HepG2 (cell line): ENCODE measurements around the gene SIAE. TPM values are rescaled to one million over a fixed set of nuclear protein-coding genes. Genes with fewer than 3 reads are reported as not detected.

ENCODE experiments used
- ARID5B ChIP-seq: IDR thresholded peaks from 2 replicates; pipeline ENCODE4 v1.4.0; 2020; ENCODE audit warnings: mild to moderate bottlenecking, missing genetic modification reagents
- EED ChIP-seq: sonication (generic); formaldehyde crosslinking; IDR thresholded peaks from 2 replicates; pipeline ENCODE4 v1.5.0; 2020; ENCODE audit warnings: mild to moderate bottlenecking, missing genetic modification reagents
- EHMT2 ChIP-seq: fragments of 200-600 bp; sonication (generic); IDR thresholded peaks from 2 replicates; pipeline ENCODE4 v1.7.0; 2017; ENCODE audit warnings: antibody characterized with exemption, low read depth, low read length, borderline replicate concordance
- ETV6 ChIP-seq: sonication (generic); formaldehyde crosslinking; conservative IDR thresholded peaks from 2 replicates; pipeline ENCODE4 v1.4.0; 2020; ENCODE audit warnings: missing genetic modification reagents
- IRF2 ChIP-seq: IDR thresholded peaks from 2 replicates; pipeline ENCODE4 v1.6.1; 2018; ENCODE audit warnings: missing genetic modification reagents, missing compliant biosample characterization
- KLF11 ChIP-seq: IDR thresholded peaks from 2 replicates; pipeline ENCODE4 v1.6.1; 2016; ENCODE audit warnings: missing compliant biosample characterization
- MAZ ChIP-seq, 2 experiments: sonication (generic) in 1 of 2; formaldehyde crosslinking in 1 of 2; IDR thresholded peaks; 2 replicates each; pipeline versions ENCODE4 v1.5.0 to v1.6.1; 2012 to 2020; ENCODE audit warnings: low read depth in 2 of 2, mild to moderate bottlenecking in 2 of 2, borderline replicate concordance in 1 of 2, improper control_type of control experiment in 1 of 2, low read length in 1 of 2, missing genetic modification reagents in 1 of 2, moderate library complexity in 1 of 2
- NFKB2 ChIP-seq: sonication (generic); formaldehyde crosslinking; IDR thresholded peaks from 2 replicates; pipeline ENCODE4 v1.4.0; 2020; ENCODE audit warnings: missing genetic modification reagents, borderline replicate concordance
- PHF20 ChIP-seq: sonication (generic); formaldehyde crosslinking; IDR thresholded peaks from 2 replicates; pipeline ENCODE4 v1.5.0; 2020; ENCODE audit warnings: mild to moderate bottlenecking, missing genetic modification reagents
- POLR2A ChIP-seq, 2 experiments: IDR thresholded peaks; 2 replicates each; pipeline ENCODE4 v1.6.1; 2011; ENCODE audit warnings: low read depth in 2 of 2, low read length in 2 of 2, mild to moderate bottlenecking in 1 of 2, moderate library complexity in 1 of 2; ENCODE audit not compliant: insufficient read depth in 1 of 2
- RBM39 ChIP-seq: fragments of 200-400 bp; formaldehyde crosslinking; IDR thresholded peaks from one replicate; pipeline ENCODE4 v1.6.1; 2018; ENCODE audit warnings: antibody characterized with exemption, mild to moderate bottlenecking, low read depth, low read length; ENCODE audit not compliant: poor library complexity, severe bottlenecking
- SAP130 ChIP-seq: IDR thresholded peaks from 2 replicates; pipeline ENCODE4 v1.6.1; 2016; ENCODE audit warnings: low read depth
- SNAPC2 ChIP-seq: sonication (generic); formaldehyde crosslinking; IDR thresholded peaks from 2 replicates; pipeline ENCODE4 v1.8.1; 2022; ENCODE audit warnings: mild to moderate bottlenecking, missing genetic modification reagents
- SP4 ChIP-seq: sonication (generic); formaldehyde crosslinking; IDR thresholded peaks from 2 replicates; pipeline ENCODE4 v1.8.1; 2023; ENCODE audit warnings: mild to moderate bottlenecking, missing genetic modification reagents
- SP5 ChIP-seq: IDR thresholded peaks from 2 replicates; pipeline ENCODE4 v1.6.1; 2016; ENCODE audit warnings: low read depth, borderline replicate concordance
- TFDP1 ChIP-seq: IDR thresholded peaks from 2 replicates; pipeline ENCODE4 v1.6.1; 2016; ENCODE audit warnings: missing compliant biosample characterization, missing genetic modification reagents, borderline replicate concordance
- YEATS4 ChIP-seq: sonication (generic); formaldehyde crosslinking; IDR thresholded peaks from 2 replicates; pipeline ENCODE4 v1.4.0; 2020; ENCODE audit warnings: missing genetic modification reagents, borderline replicate concordance
- ZFP62 ChIP-seq: sonication (generic); formaldehyde crosslinking; IDR thresholded peaks from 2 replicates; pipeline ENCODE4 v1.4.0; 2020; ENCODE audit warnings: missing genetic modification reagents
- ZFYVE20 ChIP-seq: sonication (generic); formaldehyde crosslinking; IDR thresholded peaks from 2 replicates; pipeline ENCODE4 v1.8.0; 2023; ENCODE audit warnings: low read depth, mild to moderate bottlenecking, moderate library complexity, missing genetic modification reagents, borderline replicate concordance
- ZMYM4 ChIP-seq: sonication (generic); formaldehyde crosslinking; IDR thresholded peaks from 2 replicates; pipeline ENCODE4 v1.8.1; 2023; ENCODE audit warnings: mild to moderate bottlenecking, missing genetic modification reagents
- ZNF136 ChIP-seq: sonication (generic); formaldehyde crosslinking; IDR thresholded peaks from 2 replicates; pipeline ENCODE4 v1.8.1; 2022; ENCODE audit warnings: low read depth, mild to moderate bottlenecking, moderate library complexity, missing genetic modification reagents
- ZNF225 ChIP-seq: sonication (generic); formaldehyde crosslinking; IDR thresholded peaks from 2 replicates; pipeline ENCODE4 v1.4.0; 2020; ENCODE audit warnings: mild to moderate bottlenecking, missing genetic modification reagents
- ZNF232 ChIP-seq: sonication (generic); formaldehyde crosslinking; IDR thresholded peaks from 2 replicates; pipeline ENCODE4 v1.4.0; 2020; ENCODE audit warnings: missing genetic modification reagents, borderline replicate concordance
- ZNF33B ChIP-seq: sonication (generic); formaldehyde crosslinking; IDR thresholded peaks from 2 replicates; pipeline ENCODE4 v1.5.1; 2020; ENCODE audit warnings: mild to moderate bottlenecking, missing genetic modification reagents
- ZNF839 ChIP-seq: sonication (generic); formaldehyde crosslinking; IDR thresholded peaks from 2 replicates; pipeline ENCODE4 v1.4.0; 2020; ENCODE audit warnings: missing genetic modification reagents, mild to moderate bottlenecking, borderline replicate concordance
- polyA plus RNA-seq, 8 experiments: library from polyadenylated mRNA; depleted of rRNA in 3 of 8; stranded (reverse) in 7 of 8; unstranded in 1 of 8; fragments of >200 nt; fragmentation: Illumina TruSeq in 4 of 8; extraction: Trizol in 4 of 8; gene quantifications; 2 replicates each; pipeline versions ENCODE4 v1.2.1 to v1.2.3, GENCODE V29; 2011 to 2016; ENCODE audit warnings: low read depth in 4 of 8, missing spikeins in 1 of 8, mixed read lengths in 1 of 8; ENCODE audit not compliant: insufficient read depth in 1 of 8
- total RNA-seq, 5 experiments: library from RNA; depleted of rRNA; stranded (reverse); fragments of >200 nt; fragmentation: Illumina TruSeq; extraction: Trizol; gene quantifications; 2 replicates each; pipeline ENCODE4 v1.2.3, GENCODE V29; 2016; ENCODE audit warnings: low read depth in 1 of 5

The SIAE gene
- total and polyA plus RNA-seq, 2 of the 13 experiments (the other 11 are each of a cell fraction or from before 2014, with no cell fraction given), result 7.0 to 22.4 TPM

GRCh38 chr11:124622531-124623451, 50.7 kb downstream of the SIAE start, which contains the start of gene TBRG1 (continued):
- peak; percentile 95 to 97 for TF ChIP-seq POLR2A (IDR thresholded peaks at IDR 0.05; ENCODE audit: insufficient read depth in 1 of 2, low read depth in 2 of 2, low read length in 2 of 2)
- peak; percentile 73; the same call in 1 of the 2 replicates for TF ChIP-seq EED (CRISPR knock-in tag)
- peak; percentile 89; the same call in 1 of the 2 replicates for TF ChIP-seq IRF2 (CRISPR knock-in tag)
- 0 out of 2 replicates have a peak, but pooled peaks have one; percentile 85 for TF ChIP-seq ZFP62
- peak; percentile 93 for TF ChIP-seq ETV6 (CRISPR knock-in tag)
- TF ChIP-seq PHF20 (CRISPR knock-in tag), result peak; percentile 96
- 0 out of 2 replicates have a peak, but pooled peaks have one; percentile 23 for TF ChIP-seq ZNF33B (CRISPR knock-in tag)
- TF ChIP-seq EHMT2, result peak; percentile 41; the same call in 1 of the 2 replicates
- peak; percentile 56 for TF ChIP-seq ARID5B (CRISPR knock-in tag)
- peak; percentile 70; the same call in 1 of the 2 replicates for TF ChIP-seq YEATS4 (CRISPR knock-in tag)
- peak; percentile 87; the same call in 1 of the 2 replicates for TF ChIP-seq NFKB2 (CRISPR knock-in tag)
- peak; percentile 55; the same call in 1 of the 2 replicates for TF ChIP-seq ZNF225 (CRISPR knock-in tag)
- peak; percentile 92 for TF ChIP-seq ZMYM4 (CRISPR knock-in tag)
- TF ChIP-seq KLF11 (CRISPR knock-in tag), result peak; percentile 57; the same call in 1 of the 2 replicates
- 0 out of 2 replicates have a peak, but pooled peaks have one; percentile 53 for TF ChIP-seq ZNF839 (CRISPR knock-in tag)
- TF ChIP-seq ZFYVE20, result no peak
- TF ChIP-seq ZNF232 (CRISPR knock-in tag), result no peak; the same call in 1 of the 2 replicates
- TF ChIP-seq SNAPC2 (CRISPR knock-in tag), result peak; percentile 65; the same call in 1 of the 2 replicates
- 0 out of 2 replicates have a peak, but pooled peaks have one; percentile 39 for TF ChIP-seq SP5 (CRISPR knock-in tag)
- TF ChIP-seq RBM39, result peak; percentile 79
- TF ChIP-seq MAZ (IDR thresholded peaks at IDR 0.05; ENCODE audit: borderline replicate concordance, low read depth, low read length), result no peak; the same call in 1 of the 2 replicates
- TF ChIP-seq MAZ (CRISPR knock-in tag; IDR thresholded peaks at IDR 0.05; ENCODE audit: low read depth), result peak; percentile 60
- peak; percentile 82 for TF ChIP-seq SP4 (CRISPR knock-in tag)
- TF ChIP-seq TFDP1 (CRISPR knock-in tag), result no peak
- TF ChIP-seq ZNF136 (CRISPR knock-in tag), result peak; percentile 98
- TF ChIP-seq SAP130 (CRISPR knock-in tag), result peak; percentile 99
